Neuronal stem cell (in vitro differentiated cells): ENCODE data around the gene ELOA.

Experiments used
- DNase-seq: peaks from one replicate; pipeline ENCODE4 v3.0.0-alpha.2; 2013; ENCODE audit warnings: low spot score
- H2AFZ ChIP-seq: one replicate; pipeline ENCODE4 v1.6.1; 2013; ENCODE audit warnings: mild to moderate bottlenecking, low read length, inconsistent platforms
- H2AK5ac ChIP-seq: 2 replicates; pipeline ENCODE4 v1.6.1; 2013; ENCODE audit warnings: low read depth, mild to moderate bottlenecking, inconsistent platforms, low read length, moderate library complexity, mixed read lengths
- H2BK120ac ChIP-seq: 2 replicates; pipeline ENCODE4 v1.6.1; 2013; ENCODE audit warnings: low read depth, mild to moderate bottlenecking, inconsistent platforms, low read length, moderate library complexity, mixed read lengths
- H2BK12ac ChIP-seq: one replicate; pipeline ENCODE4 v1.6.1; 2013; ENCODE audit warnings: low read length, inconsistent platforms
- H2BK15ac ChIP-seq: 2 replicates; pipeline ENCODE4 v1.6.1; 2013; ENCODE audit warnings: mild to moderate bottlenecking, low read length, inconsistent platforms, mixed read lengths
- H2BK5ac ChIP-seq: one replicate; pipeline ENCODE4 v1.6.1; 2013; ENCODE audit warnings: inconsistent platforms, mild to moderate bottlenecking, low read length, moderate library complexity
- H3K14ac ChIP-seq: one replicate; pipeline ENCODE4 v1.6.1; 2013; ENCODE audit warnings: low read length, inconsistent platforms
- H3K18ac ChIP-seq: 2 replicates; pipeline ENCODE4 v1.6.1; 2013; ENCODE audit warnings: low read length, inconsistent platforms
- H3K23ac ChIP-seq: 2 replicates; pipeline ENCODE4 v1.6.1; 2013; ENCODE audit warnings: low read depth, mild to moderate bottlenecking, mixed read lengths, low read length, inconsistent platforms; ENCODE audit not compliant: poor library complexity
- H3K27ac ChIP-seq: replicated peaks from 3 replicates; pipeline ENCODE4 v1.5.1; 2013; ENCODE audit warnings: low read length, inconsistent platforms
- H3K27me3 ChIP-seq, 3 experiments: 2 replicates each; pipeline ENCODE4 v1.6.1; 2013; ENCODE audit warnings: low read length in 3 of 3, mild to moderate bottlenecking in 2 of 3, inconsistent platforms in 1 of 3, low read depth in 1 of 3, mixed read lengths in 1 of 3, moderate library complexity in 1 of 3; ENCODE audit not compliant: control insufficient read depth in 3 of 3, insufficient read depth in 3 of 3
- H3K36me3 ChIP-seq, 2 donors: replicated peaks in 1 of 2; 2 replicates each; pipeline ENCODE4 v1.6.1; 2013; ENCODE audit warnings: low read length in 2 of 2; ENCODE audit not compliant: control insufficient read depth in 2 of 2, insufficient read depth in 2 of 2
- H3K4ac ChIP-seq: 2 replicates; pipeline ENCODE4 v1.6.1; 2013; ENCODE audit warnings: inconsistent platforms, mild to moderate bottlenecking, low read length, moderate library complexity
- H3K4me1 ChIP-seq, 2 donors: 1 replicate in 1 of 2; 2 replicates in 1 of 2; pipeline ENCODE4 v1.6.1; 2013; ENCODE audit warnings: low read length in 2 of 2, low read depth in 1 of 2; ENCODE audit not compliant: control insufficient read depth in 2 of 2, insufficient read depth in 1 of 2
- H3K4me2 ChIP-seq: one replicate; pipeline ENCODE4 v1.6.1; 2013; ENCODE audit warnings: mild to moderate bottlenecking, low read length, inconsistent platforms; ENCODE audit not compliant: insufficient read depth, poor library complexity, severe bottlenecking
- H3K4me3 ChIP-seq, 2 donors: 2 replicates each; pipeline ENCODE4 v1.5.1; 2013; ENCODE audit warnings: low read length in 2 of 2, mild to moderate bottlenecking in 2 of 2, inconsistent platforms in 1 of 2, moderate library complexity in 1 of 2
- H3K79me1 ChIP-seq: one replicate; pipeline ENCODE4 v1.6.1; 2013; ENCODE audit warnings: low read depth, mild to moderate bottlenecking, inconsistent platforms, low read length, moderate library complexity
- H3K9ac ChIP-seq: one replicate; pipeline ENCODE4 v1.6.1; 2013; ENCODE audit warnings: mild to moderate bottlenecking, low read depth, low read length, inconsistent platforms; ENCODE audit not compliant: poor library complexity
- H3K9me3 ChIP-seq, 2 donors: replicated peaks in 1 of 2; 2 replicates each; pipeline versions ENCODE3 to v1.6.1; 2013; ENCODE audit warnings: low read length in 2 of 2, mild to moderate bottlenecking in 2 of 2, inconsistent platforms in 1 of 2, low read depth in 1 of 2, mixed read lengths in 1 of 2, moderate library complexity in 1 of 2; ENCODE audit not compliant: control insufficient read depth in 2 of 2, insufficient read depth in 1 of 2
- H4K8ac ChIP-seq: one replicate; pipeline ENCODE4 v1.6.1; 2013; ENCODE audit warnings: low read depth, mild to moderate bottlenecking, inconsistent platforms, low read length, moderate library complexity
- H4K91ac ChIP-seq: one replicate; pipeline ENCODE4 v1.6.1; 2013; ENCODE audit warnings: low read length, low read depth, mild to moderate bottlenecking, inconsistent platforms; ENCODE audit not compliant: poor library complexity
- WGBS, 2 donors: extraction: QIAGEN DNeasy Blood & Tissue Kit; methylation state at CpG; one replicate each; pipeline ENCODE4 v1.1.7; 2013; ENCODE audit warnings: missing lambda C conversion rate in 2 of 2, mixed read lengths in 1 of 2; ENCODE audit not compliant: insufficient read length in 2 of 2, insufficient replicate concordance in 1 of 2; ENCODE audit errors: extremely low coverage in 2 of 2; 5-methylcytosine and 5-hydroxymethylcytosine counted together

Gene ELOA

DNA sequence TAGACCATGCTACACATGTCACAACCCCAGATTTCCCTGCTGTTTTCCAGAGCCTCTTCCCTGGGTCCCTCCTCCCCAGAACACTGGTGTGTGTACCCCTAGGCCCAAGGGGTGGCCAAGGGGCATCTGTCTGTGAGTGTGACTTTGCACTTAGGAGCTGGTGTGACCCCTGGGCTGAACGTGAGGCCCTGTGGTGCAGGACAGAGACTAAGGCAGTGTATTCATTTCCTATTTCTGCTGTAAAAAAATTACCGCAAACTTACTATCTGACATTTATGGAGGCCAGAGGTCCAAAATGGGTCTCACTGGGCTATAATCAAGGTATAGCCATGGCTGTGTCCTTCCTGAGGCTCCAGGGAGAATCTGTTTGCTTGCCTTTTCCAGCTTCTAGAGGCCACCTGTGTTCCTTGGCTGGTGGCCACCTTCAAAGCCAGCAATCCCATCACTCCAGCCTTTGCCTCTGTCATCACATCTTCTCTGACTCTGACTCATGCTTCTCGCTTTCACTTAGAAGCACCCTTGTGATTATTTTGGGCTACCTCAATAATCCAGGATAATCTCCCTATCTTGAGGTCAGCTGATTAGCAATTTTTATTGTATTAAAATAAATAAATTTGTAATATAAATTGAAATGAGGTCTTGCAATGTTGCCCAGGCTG is 24.0 kb upstream of the ELOA start:
- Histone ChIP-seq H3K36me3 (no peaks in the 10 kb centered on the region), H3K27me3 (no peaks in the 10 kb centered on the region), H3K9ac (no peak overlapping the region), H3K9me3 (no peaks in the 10 kb centered on the region), H3K14ac (no peak overlapping the region), H3K4me1 (peaks cover 0 to 1% of the 10 kb centered on the region in 2 donors), H2BK12ac (no peak overlapping the region), H4K91ac (no peak overlapping the region), H3K79me1 (peaks cover 9% of the 10 kb centered on the region), H4K8ac (peak overlapping the region; percentile 86), H2AFZ (no peak overlapping the region), H2BK5ac (no peak overlapping the region), H3K4me3 (no peak overlapping the region), H3K18ac (no peak overlapping the region), H3K4ac (no peak overlapping the region), H2AK5ac (no peak overlapping the region), H3K4me2 (no peak overlapping the region), H3K27ac (no peak overlapping the region), H2BK15ac (no peak overlapping the region), H3K23ac (no peak overlapping the region), H2BK120ac (no peak overlapping the region)
- WGBS, 2 donors, result no CpG with 5 or more reads among the region's 3 CpGs
- no peak for DNase-seq

DNA sequence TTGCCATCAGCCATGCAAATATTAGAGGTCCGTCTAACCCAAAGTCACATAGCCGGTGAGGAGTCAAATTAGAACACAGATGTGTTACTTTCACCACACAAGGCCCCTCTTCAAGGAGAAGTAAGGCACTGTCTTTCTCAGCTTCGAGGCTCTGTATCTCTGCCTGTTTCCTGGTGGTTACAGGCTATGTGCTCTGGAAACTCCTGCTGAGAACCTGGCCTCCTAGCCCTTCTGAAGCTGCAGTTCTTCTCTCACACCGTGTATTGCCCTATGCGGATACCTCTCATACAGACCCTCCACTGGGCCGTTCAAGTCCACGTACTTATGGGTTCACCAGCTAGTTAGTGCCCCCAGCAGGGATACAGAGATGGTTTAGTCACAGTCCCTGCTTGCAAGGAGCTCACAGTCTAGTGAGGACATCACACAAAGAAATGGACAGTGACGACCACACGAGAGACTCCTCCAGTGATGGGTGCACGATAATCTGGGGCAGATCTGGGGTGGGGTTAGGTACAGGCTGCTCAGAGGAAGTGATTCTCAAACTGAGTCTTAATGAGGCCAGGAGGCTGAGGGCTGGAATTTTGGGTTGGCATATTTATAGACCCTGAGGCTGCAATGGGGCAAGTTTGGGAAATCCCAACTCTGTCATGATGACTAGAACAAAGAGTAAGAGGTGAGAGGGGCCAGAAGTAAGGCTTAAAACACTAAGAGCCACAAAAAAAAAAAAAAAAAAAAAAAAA is 22.8 kb upstream of the ELOA start:
- H3K4me2 ChIP-seq, result no peak overlapping the region
- no peak overlapping the region for H3K18ac ChIP-seq
- no peak overlapping the region for H3K27ac ChIP-seq
- H3K4ac ChIP-seq, result no peak overlapping the region
- H3K4me3 ChIP-seq, result no peak overlapping the region
- no peak for DNase-seq
- H3K14ac ChIP-seq, result no peak overlapping the region
- no peaks in the 10 kb centered on the region for H3K27me3 ChIP-seq
- no peak overlapping the region for H2BK15ac ChIP-seq
- H2BK12ac ChIP-seq, result no peak overlapping the region
- H2BK120ac ChIP-seq, result no peak overlapping the region
- H4K8ac ChIP-seq, result no peak overlapping the region
- peaks cover 0 to 1% of the 10 kb centered on the region in 2 donors for H3K4me1 ChIP-seq
- no peak overlapping the region for H2AFZ ChIP-seq
- H3K9ac ChIP-seq, result no peak overlapping the region
- peaks cover 7% of the 10 kb centered on the region for H3K79me1 ChIP-seq
- H3K36me3 ChIP-seq, result no peaks in the 10 kb centered on the region
- no peak overlapping the region for H4K91ac ChIP-seq
- H2BK5ac ChIP-seq, result no peak overlapping the region
- H3K9me3 ChIP-seq, result no peaks in the 10 kb centered on the region
- no peak overlapping the region for H3K23ac ChIP-seq
- no CpG with 5 or more reads among the region's 10 CpGs for WGBS, 2 donors
- H2AK5ac ChIP-seq, result no peak overlapping the region

DNA sequence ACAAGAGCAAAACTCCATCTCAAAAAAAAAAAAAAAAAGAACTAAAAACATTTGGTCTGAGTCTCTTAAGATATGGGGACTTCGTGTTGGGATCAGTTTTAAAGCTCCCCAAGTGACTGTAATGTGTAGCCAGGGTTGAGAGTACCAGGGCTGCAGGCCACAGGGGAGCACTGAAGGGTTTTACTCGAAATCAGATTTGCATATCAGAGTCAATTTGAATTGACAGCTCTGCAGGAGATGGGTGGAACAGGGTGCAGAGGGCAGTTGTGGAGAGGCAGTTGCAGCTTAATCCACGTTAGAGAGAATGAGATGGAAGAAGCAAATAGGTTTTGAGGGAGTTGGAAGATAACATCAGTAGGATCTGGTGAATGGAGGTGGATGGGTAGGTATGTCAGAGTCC is 20.6 kb upstream of the ELOA start:
- Histone ChIP-seq H3K23ac (no peak overlapping the region), H2BK12ac (no peak overlapping the region), H2BK15ac (no peak overlapping the region), H3K4me2 (no peak overlapping the region), H3K27ac (no peak overlapping the region), H3K18ac (no peak overlapping the region), H2BK5ac (no peak overlapping the region), H3K9me3 (no peaks in the 10 kb centered on the region), H4K91ac (no peak overlapping the region), H2AK5ac (no peak overlapping the region), H3K4me1 (peaks cover 0 to 1% of the 10 kb centered on the region in 2 donors), H3K79me1 (peaks cover 7% of the 10 kb centered on the region), H3K36me3 (no peaks in the 10 kb centered on the region), H2BK120ac (no peak overlapping the region), H4K8ac (no peak overlapping the region), H3K4ac (no peak overlapping the region), H3K4me3 (no peak overlapping the region), H3K14ac (no peak overlapping the region), H3K27me3 (no peaks in the 10 kb centered on the region), H2AFZ (no peak overlapping the region), H3K9ac (no peak overlapping the region)
- no CpG with 5 or more reads among the region's 3 CpGs for WGBS, 2 donors
- no peak for DNase-seq

DNA sequence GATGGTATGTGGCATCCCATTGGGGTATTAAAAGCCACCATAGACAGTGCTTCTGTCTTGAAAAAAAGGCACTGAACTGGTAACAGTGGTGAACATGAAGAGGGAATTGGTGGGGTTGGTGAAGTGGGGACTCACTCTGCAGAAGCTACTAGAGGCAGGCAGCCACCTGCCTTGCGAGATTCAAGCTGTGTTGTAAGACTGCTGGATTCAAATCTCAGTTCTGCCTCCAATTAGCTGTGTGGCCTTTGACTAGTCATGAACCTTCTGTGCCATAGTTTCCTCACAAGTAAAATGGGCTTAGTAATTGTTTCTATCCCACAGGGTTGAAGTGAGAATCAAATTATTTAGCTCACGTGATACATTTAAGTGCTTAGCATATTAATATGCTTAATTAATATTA is 16.6 kb upstream of the ELOA start:
- DNase-seq, result no peak
- Histone ChIP-seq H2BK15ac (no peak overlapping the region), H3K4ac (no peak overlapping the region), H3K9ac (no peak overlapping the region), H2BK12ac (no peak overlapping the region), H3K18ac (no peak overlapping the region), H3K27ac (no peak overlapping the region), H2BK120ac (no peak overlapping the region), H3K14ac (no peak overlapping the region), H3K27me3 (no peaks in the 10 kb centered on the region), H3K4me1 (peaks cover 0 to 4% of the 10 kb centered on the region in 2 donors), H4K91ac (no peak overlapping the region), H3K9me3 (no peaks in the 10 kb centered on the region), H3K23ac (no peak overlapping the region), H3K36me3 (no peaks in the 10 kb centered on the region), H3K4me3 (no peak overlapping the region), H2AK5ac (no peak overlapping the region), H3K4me2 (no peak overlapping the region), H4K8ac (no peak overlapping the region), H3K79me1 (peaks cover 2% of the 10 kb centered on the region), H2AFZ (no peak overlapping the region), H2BK5ac (no peak overlapping the region)
- WGBS, 2 donors, result no CpG with 5 or more reads among the region's 2 CpGs
